NCI-H510A treated with DMSO at 0.1 percent for 48 hours (cell line): ENCODE data around the gene CD46.
"Not testable (repeated sequence)": the region's sequence is repeated elsewhere in the genome, so short reads cannot be mapped to it uniquely, and the experiment has no call there.

ENCODE experiments used
- DNase-seq: peaks from one replicate; lab custom pipeline; 2025; lab: John Stamatoyannopoulos, UW

Gene CD46

DNA sequence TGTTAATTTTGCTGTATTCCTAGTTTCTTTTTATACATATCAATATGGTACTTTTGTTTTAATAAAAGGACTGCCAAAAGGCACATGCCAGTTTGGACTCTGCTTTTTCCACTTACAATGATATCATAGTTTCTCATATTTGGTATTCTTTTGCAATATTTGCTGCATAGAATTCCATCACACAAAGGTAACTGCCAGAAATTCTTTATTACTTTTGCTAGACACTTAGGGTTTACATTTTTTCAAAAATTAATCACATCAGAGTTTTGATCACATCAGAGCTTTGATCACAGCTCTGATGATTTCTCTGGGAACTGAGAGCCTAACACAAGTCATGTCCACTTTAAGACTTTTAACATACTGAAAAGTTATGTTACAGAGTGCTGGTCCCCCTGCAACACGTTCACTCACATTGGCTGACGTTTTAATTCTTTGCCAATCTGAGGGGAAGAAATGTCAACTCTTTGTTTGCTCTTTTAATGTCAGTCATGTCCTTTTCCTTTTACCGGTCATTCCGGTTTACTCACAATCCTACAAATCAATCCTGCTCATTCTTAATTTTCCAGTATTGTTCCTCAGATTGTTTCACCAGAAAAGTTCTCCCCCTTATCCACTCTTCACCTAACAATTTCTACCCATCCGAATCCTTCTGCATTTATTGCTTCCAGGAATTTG, 1.1 kb upstream of the CD46 start:
- DNase-seq = peak; percentile 24

DNA sequence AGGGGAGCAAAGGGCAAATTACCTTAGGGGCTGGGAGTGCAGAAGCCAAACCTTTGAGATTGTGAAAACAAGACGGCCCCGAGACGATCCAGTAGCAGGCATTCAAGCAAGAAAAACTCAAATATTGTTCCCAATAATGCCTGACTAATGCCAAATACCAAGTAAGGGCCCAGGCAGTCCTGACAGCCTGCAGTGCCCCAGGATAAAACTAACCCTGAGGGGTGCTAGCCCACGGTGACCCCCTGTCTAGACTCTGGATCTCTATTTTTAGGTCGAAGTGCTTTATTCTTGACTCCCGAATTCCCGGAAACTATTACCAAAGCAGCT, 428 bp upstream of the CD46 start:
- not testable (repeated sequence) for DNase-seq

DNA sequence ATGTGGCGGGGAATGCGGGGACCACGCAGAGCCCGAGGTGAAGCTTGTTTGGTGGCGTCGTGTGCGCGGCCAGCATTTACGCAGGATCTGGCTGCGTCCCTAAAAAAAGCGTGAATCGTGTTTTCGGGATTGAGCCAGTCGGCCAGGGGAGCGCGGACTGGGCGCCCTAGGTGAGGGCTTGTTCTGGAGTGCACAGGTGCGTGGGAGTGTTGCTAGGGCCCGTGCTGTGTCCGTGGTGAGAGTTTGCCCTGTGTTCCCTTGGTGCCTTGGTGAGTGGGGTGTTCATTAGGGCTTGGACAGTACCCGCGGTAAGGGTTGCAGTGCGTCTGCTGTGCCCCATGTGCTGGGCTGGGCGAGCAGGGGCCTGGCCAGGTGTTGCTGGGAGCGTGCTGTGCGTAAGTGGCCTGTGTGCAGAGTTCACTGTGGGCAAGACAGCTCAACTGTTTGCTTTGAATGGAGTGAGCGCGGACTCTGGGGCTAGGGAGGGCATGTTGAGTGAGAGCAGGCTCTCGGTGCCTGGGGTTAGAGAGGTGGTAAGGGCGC, 673 bp downstream of the CD46 start:
- peak; percentile 26 for DNase-seq

GRCh38 chr1:207753611-207754010, 1.8 kb downstream of the CD46 start:
- DNase-seq = no peak

GRCh38 chr1:207754011-207754410, 2.2 kb downstream of the CD46 start:
- no peak for DNase-seq

- no peak for DNase-seq
Measured at GRCh38 chr1:207754974-207755700, 3.3 kb downstream of the CD46 start.

GRCh38 chr1:207755846-207756693, 4.2 kb downstream of the CD46 start:
- DNase-seq = no peak

DNA sequence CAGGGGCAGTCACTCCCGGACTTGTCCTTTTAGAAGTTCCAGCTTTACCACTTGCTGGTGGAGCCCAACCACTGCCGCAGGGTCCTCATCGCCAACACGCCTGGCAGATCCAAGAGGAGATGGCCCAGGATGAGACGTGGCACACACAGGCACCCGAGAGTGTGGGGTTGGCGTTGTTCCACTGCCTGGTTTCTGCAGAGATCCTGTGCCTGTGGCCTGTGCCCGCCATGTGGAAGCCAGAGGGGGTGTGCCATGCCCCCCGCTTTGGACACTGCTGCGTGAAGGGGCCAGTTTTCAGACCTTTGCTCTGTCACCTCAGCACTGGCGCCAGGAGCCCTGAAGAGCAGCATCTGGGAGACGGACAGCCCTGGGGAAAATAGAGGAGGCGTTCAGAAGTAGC, 10.8 kb downstream of the CD46 start:
- DNase-seq = no peak

DNA sequence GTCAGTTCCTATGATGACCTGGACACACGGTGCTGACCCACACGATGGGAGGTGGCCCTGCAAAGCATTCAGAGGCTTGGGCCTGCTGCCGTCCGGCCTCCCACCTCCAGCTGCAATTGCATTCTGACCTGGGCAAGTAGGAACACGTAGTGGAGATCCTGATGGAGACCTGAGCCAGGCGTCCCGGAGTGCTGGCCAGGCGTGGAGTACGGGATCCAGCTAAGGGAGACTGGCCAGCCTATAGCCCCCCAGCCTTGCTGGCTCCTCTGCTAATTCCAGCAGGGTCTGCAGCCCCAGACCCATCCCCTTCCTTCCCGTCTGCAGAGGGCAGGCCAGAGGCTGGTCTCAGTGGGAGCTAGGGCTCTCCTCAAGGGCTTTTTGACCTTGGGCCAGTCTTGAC, 11.2 kb downstream of the CD46 start:
- DNase-seq = no peak

DNA sequence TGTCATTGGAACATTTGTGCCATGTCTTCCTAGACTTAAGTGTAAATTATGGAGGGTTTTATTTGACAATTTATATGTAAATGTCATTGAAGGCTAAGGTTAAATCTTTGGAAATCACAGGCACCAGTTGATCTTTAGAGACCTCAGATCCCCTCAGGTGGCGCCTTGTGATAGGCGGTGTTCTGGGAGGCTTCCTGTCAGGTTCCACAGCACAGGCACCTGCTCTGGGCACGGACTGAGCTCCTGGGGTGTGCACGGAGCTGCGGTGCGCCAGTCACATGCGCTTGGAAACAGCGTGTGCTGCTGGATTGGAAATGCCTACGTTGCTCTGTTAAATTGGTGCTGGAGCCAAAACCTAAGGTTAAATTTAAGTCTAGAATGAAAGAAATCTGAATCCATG, 12.1 kb downstream of the CD46 start:
- DNase-seq = no peak

- no peak for DNase-seq
Measured at GRCh38 chr1:207766569-207766968, 14.7 kb downstream of the CD46 start.

GRCh38 chr1:207770514-207770913, 18.7 kb downstream of the CD46 start:
- not testable (repeated sequence) for DNase-seq

DNA sequence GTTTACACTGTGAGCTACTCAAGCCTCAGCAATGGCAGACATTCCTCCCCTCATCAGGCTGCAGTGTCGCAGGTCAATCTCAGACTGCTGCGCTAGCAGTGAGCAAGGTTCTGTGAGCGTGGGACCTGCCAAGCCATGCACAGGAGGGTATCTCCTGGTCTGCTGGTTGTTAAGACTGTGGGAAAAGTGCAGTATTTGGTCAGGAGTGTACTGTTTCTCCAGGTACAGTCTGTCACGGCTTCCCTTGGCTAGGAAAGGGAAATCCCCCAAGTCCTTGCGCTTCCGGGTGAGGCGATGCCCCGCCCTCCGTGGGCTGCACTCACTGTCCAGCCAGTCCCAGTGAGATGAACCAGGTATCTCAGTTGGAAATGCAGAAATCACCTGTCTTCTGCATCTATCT, 24.2 kb downstream of the CD46 start:
- DNase-seq = not testable (repeated sequence)

DNA sequence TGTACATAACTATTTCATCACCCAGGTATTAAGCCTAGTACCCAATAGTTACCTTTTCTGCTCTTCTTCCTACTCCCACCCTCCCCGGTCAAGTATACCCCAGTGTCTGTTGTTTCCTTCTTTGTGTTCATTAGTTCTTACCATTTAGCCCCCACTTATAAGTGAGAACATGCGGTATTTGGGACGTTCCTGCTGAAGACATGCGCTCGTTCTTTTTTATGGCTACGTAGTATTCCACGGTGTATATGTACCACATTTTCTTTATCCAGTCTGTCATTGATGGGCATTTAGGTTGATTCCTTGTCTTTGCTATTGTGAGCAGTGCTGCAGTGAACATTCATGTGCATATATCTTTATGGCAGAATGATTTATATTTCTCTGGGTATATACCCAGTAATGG, 25.6 kb downstream of the CD46 start:
- not testable (repeated sequence) for DNase-seq

DNA sequence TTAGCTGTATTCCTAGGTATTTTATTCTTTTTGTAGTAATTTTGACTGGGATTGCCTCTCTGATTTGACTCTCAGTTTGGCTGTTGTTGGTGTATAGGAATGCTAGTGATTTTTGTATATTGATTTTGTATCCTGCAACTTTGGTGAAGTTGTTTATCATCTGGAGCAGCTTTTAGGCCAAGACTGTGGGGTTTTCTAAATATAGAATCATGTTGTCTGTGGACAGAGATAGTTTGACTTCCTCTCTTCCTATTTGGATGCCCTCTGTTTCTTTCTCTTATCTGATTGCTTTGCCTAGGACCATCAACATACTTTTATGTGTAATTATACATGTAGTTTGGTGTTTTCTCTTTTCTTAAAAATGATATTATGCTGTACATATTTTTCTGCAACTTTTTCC, 27.2 kb downstream of the CD46 start:
- no peak for DNase-seq

GRCh38 chr1:207781312-207781711, 29.5 kb downstream of the CD46 start:
- no peak for DNase-seq

GRCh38 chr1:207787776-207788175, 35.9 kb downstream of the CD46 start:
- no peak for DNase-seq

- no peak for DNase-seq
Measured at GRCh38 chr1:207789386-207789785, 37.5 kb downstream of the CD46 start.

GRCh38 chr1:207789792-207790787, 38.2 kb downstream of the CD46 start:
- DNase-seq = no peak

GRCh38 chr1:207791290-207791689, 39.4 kb downstream of the CD46 start:
- no peak for DNase-seq

GRCh38 chr1:207793327-207793726, 41.5 kb downstream of the CD46 start:
- DNase-seq = no peak
